Measurements from ENCODE around the gene SHC2.
A peak's percentile ranks its signal among the peaks of the same experiment; 100 is the strongest.

SHC2 gene

DNA sequence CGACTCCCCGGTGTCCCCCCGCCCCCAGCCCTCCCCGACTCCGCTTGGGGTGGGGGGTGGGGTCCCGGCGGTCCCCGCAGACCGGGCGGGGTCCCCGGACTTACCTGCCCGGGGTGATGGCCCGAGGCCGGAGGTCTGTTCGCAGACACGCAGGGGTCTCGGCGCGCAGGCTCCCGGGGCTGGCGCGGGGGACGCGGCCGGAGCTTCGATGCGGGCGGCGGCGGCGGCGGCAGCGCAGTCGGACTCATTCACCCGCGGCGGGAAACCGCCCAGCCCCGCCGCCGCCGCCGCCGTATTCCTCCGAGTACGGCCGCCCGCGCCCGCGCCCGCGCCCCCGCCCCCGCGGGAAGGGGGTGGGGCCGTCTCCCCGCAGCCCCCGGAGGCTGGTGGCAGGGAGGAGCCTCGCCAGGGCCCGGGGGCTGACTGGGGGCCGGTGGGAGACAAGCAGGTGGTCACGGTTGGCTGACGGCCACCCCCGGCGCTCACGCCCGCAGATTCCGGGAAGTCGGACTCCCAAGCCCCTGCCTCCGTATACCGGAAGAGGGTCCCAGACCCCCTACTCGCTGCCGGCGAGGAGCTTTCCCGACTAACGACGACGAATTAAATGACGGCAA lies 51.8 kb downstream of the SHC2 start, which contains the start of gene C2CD4C:
TSS of gene C2CD4C (minus strand) at position 246 of the 614 bp plus-strand sequence. CDS start 786 bp downstream, outside the sequence.
- no peak for DNase-seq (ENCODE audit: low read depth, low spot score)
- H3K4me3 ChIP-seq (ENCODE audit: low read depth, low read length) = peak within 1 kb of the TSS; percentile 12
- in situ Hi-C loops (cut with HindIII; ENCODE audit: low sequenced_read_pairs) = no loop called here
- TF ChIP-seq, protein P1, sequence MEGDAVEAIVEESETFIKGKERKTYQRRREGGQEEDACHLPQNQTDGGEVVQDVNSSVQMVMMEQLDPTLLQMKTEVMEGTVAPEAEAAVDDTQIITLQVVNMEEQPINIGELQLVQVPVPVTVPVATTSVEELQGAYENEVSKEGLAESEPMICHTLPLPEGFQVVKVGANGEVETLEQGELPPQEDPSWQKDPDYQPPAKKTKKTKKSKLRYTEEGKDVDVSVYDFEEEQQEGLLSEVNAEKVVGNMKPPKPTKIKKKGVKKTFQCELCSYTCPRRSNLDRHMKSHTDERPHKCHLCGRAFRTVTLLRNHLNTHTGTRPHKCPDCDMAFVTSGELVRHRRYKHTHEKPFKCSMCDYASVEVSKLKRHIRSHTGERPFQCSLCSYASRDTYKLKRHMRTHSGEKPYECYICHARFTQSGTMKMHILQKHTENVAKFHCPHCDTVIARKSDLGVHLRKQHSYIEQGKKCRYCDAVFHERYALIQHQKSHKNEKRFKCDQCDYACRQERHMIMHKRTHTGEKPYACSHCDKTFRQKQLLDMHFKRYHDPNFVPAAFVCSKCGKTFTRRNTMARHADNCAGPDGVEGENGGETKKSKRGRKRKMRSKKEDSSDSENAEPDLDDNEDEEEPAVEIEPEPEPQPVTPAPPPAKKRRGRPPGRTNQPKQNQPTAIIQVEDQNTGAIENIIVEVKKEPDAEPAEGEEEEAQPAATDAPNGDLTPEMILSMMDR (IDR thresholded peaks at IDR 0.05; ENCODE audit: low read depth, low read length) = no peak

DNA sequence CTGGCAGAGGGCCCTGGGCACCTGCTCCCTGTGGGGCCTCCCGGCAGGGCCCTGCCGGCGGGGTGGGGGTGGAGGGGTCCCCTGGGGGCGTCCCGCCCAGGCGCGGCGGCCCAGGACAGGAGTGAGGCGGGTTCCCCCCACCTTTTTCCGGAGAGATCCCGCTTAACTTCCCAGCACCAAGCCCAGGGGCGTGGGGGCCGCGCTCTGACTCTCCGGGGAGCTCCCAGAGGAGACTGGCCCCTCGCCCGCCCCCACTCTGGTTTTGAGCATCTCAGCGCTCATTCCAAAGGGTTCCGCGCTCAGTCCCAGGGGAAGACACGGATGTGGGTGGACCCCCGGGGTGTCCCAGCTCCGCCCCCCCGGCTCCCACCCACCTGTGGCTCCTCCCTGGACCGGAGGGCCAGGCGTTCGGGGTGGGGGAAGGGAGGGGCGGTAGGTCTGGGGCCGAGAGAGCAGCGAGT lies 52.4 kb downstream of the SHC2 start:
- H3K4me3 ChIP-seq (ENCODE audit: low read depth, low read length) = peak overlapping the region; percentile 12
- TF ChIP-seq, protein P1 (IDR thresholded peaks at IDR 0.05; ENCODE audit: low read depth, low read length) = no peak
- in situ Hi-C loops (cut with HindIII; ENCODE audit: low sequenced_read_pairs) = no loop called here
- no peak for DNase-seq (ENCODE audit: low read depth, low spot score)

DNA sequence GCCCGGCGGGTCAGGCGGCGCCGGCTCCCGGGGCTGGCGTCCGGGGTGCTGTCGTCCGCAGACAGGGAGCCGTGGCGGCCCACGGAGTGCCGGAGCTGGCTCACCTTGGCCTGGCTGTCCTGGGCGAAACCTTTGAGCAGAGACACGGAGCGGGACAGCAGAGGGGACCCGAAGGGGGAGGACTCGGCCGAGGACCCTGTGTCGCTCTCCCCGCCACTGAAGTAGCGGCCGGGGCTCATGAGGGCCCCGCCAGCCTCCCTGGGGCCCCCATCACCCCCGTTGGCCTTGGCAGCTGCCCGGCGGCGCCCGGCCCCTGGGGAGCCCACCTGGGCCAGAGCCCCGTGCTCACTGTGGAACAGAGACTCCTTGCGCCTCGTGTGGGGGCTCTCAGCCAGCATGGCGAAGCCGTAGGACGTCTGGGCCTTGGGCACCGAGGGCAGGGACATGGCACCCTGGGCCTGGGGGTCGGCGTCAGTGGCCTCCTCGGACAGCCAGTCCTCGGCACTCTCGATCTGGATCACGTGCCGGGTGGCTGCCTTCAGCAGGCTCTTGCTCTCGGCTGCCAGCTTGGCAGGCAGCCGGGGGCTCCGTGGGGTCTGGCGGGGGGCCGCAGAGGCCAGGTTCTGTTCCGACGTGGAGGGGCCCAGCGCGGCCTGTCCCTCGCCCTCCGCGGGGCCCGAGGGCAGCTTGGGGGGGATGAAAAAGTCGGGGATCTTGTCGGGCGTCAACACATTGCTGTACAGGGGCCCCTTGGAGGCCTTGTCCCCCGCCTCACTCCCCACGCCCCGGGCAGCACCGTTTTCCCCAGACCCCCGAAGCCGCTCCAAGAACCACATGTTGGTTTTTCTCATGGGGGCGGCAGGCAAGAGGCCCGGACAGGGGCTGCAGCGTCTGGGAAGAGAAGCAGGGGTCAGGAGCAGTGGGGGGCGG lies 53.1 kb downstream of the SHC2 start:
- in situ Hi-C loops (cut with HindIII; ENCODE audit: low sequenced_read_pairs) = no loop called here
- TF ChIP-seq, protein P1 (IDR thresholded peaks at IDR 0.05; ENCODE audit: low read depth, low read length) = no peak
- no peak for DNase-seq (ENCODE audit: low read depth, low spot score)
- no peak overlapping the region for H3K4me3 ChIP-seq (ENCODE audit: low read depth, low read length)

DNA sequence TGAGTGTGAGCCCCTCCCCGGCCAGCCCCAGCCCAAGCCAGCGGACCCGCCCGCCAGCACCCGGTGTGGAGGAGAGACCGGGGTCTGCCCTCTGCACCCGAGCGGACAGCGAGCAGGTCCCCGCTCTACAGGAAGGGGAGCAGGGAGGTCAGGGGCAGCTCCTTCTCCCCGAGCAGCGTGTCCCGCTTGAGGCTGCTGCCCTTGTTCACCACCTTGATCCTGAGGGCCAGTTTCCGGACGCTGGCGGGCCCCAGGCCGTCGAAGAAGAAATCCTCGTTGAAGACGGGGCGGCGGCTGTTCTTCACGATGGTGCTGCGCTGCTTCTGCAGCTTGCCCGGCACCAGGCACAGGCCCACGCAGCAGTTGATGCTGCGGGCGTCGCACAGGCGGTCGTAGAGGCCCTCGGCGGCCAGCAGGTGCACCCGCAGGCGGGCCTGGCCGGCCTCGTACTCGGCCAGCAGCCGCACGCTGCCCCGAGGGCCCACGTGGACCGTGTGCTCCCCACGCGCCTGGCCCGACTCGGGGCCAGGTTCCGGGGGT lies 53.8 kb downstream of the SHC2 start:
- H3K4me3 ChIP-seq (ENCODE audit: low read depth, low read length) = no peak overlapping the region
- no peak for DNase-seq (ENCODE audit: low read depth, low spot score)
- in situ Hi-C loops (cut with HindIII; ENCODE audit: low sequenced_read_pairs) = no loop called here
- TF ChIP-seq, protein P1 (IDR thresholded peaks at IDR 0.05; ENCODE audit: low read depth, low read length) = no peak

DNA sequence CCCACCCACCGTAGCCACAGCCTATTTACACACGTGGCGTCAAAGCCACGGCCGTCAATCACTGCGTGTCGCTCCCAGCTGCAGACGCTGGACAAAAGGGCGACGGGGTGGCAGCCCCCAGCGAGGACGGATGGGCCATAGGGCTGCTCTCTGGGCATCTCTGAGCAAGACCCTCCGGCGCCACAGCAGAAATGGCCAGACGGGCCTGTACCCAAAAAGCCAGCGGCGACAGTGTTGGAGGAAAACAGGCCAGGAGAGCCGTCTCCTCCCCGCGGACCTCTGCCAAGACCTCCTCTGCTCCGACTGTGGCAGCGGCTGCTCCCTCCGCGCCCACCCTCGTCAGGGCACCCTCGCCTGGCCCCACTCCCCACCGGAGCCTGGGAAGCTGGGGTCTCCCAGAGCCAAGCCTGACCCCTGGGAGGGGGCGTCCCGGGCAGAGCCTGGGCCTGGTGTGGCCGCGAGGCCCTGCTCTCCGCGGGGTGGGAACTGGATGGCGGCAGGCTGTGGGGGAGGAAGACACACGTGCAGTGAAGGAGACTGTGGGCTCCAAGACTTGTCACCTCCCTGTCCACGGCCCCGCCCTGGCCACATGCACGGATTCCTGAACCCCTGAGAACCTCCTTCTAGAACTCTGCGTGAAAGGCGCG lies 54.6 kb downstream of the SHC2 start:
- no peak overlapping the region for H3K4me3 ChIP-seq (ENCODE audit: low read depth, low read length)
- DNase-seq (ENCODE audit: low read depth, low spot score) = no peak
- TF ChIP-seq, protein P1 (IDR thresholded peaks at IDR 0.05; ENCODE audit: low read depth, low read length) = no peak
- in situ Hi-C loops (cut with HindIII; ENCODE audit: low sequenced_read_pairs) = no loop called here

Measured in astrocyte of the spinal cord (primary cell).